HFFc6 (cell line): ENCODE data around the gene MRPL36. TPM values are rescaled to one million over a fixed set of nuclear protein-coding genes. Genes with fewer than 3 reads are reported as not detected.

Source experiments
- DNase-seq: peaks from one replicate; pipeline ENCODE4 v3.0.0-alpha.2; 2018
- H3K27ac Mint-ChIP-seq: 2 replicates; pipeline ENCODE4 v1.8.0; 2020; ENCODE audit warnings: mild to moderate bottlenecking, mixed read lengths
- H3K27me3 Mint-ChIP-seq: 2 replicates; pipeline ENCODE4 v1.8.0; 2021; ENCODE audit warnings: mild to moderate bottlenecking, moderate library complexity, mixed read lengths; ENCODE audit not compliant: insufficient read depth
- H3K36me3 Mint-ChIP-seq: 2 replicates; pipeline ENCODE4 v1.8.0; 2021; ENCODE audit warnings: low read depth, mixed read lengths
- H3K4me1 Mint-ChIP-seq: 2 replicates; pipeline ENCODE4 v1.8.0; 2020; ENCODE audit warnings: low read depth, mixed read lengths
- H3K4me3 Mint-ChIP-seq: 2 replicates; pipeline ENCODE4 v1.8.0; 2020; ENCODE audit warnings: mild to moderate bottlenecking, moderate library complexity, mixed read lengths
- H3K9me3 Mint-ChIP-seq: 2 replicates; pipeline ENCODE4 v1.8.0; 2020; ENCODE audit warnings: mild to moderate bottlenecking, mixed read lengths
- total RNA-seq, 6 experiments: library from RNA; stranded (reverse); fragmentation: NEBNext Ultra II Directional; extraction: Animal tissue kit (Norgen Biotek cat#: 25700); gene quantifications; 2 replicates in 1 of 6; 3 replicates in 5 of 6; pipeline ENCODE4 v1.2.3, GENCODE V29; 2021
- TF ChIP-seq, protein P1 (sequence below): fragments of 200-600 bp; sonication (generic); IDR thresholded peaks from 2 replicates; pipeline ENCODE4 v1.5.0; 2021; ENCODE audit warnings: antibody characterized with exemption, mild to moderate bottlenecking

The MRPL36 gene
- total RNA-seq, 6 experiments from 2014 or later, result 67.8 to 87.1 (median 74.9) TPM

- no peak overlapping the region for H3K4me3 Mint-ChIP-seq
- DNase-seq, result no peak
- H3K9me3 Mint-ChIP-seq, result no peaks in the 10 kb centered on the region
- H3K36me3 Mint-ChIP-seq, result no peaks in the 10 kb centered on the region
- TF ChIP-seq, protein P1, sequence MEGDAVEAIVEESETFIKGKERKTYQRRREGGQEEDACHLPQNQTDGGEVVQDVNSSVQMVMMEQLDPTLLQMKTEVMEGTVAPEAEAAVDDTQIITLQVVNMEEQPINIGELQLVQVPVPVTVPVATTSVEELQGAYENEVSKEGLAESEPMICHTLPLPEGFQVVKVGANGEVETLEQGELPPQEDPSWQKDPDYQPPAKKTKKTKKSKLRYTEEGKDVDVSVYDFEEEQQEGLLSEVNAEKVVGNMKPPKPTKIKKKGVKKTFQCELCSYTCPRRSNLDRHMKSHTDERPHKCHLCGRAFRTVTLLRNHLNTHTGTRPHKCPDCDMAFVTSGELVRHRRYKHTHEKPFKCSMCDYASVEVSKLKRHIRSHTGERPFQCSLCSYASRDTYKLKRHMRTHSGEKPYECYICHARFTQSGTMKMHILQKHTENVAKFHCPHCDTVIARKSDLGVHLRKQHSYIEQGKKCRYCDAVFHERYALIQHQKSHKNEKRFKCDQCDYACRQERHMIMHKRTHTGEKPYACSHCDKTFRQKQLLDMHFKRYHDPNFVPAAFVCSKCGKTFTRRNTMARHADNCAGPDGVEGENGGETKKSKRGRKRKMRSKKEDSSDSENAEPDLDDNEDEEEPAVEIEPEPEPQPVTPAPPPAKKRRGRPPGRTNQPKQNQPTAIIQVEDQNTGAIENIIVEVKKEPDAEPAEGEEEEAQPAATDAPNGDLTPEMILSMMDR, result no peak
- H3K27ac Mint-ChIP-seq, result no peak overlapping the region
- peaks cover 9% of the 10 kb centered on the region; the same call in 1 of the 2 replicates for H3K4me1 Mint-ChIP-seq
- peaks cover 30% of the 10 kb centered on the region for H3K27me3 Mint-ChIP-seq
These were observed 19.6 kb downstream of the MRPL36 start for GRCh38 chr5:1779782-1780613.

DNA sequence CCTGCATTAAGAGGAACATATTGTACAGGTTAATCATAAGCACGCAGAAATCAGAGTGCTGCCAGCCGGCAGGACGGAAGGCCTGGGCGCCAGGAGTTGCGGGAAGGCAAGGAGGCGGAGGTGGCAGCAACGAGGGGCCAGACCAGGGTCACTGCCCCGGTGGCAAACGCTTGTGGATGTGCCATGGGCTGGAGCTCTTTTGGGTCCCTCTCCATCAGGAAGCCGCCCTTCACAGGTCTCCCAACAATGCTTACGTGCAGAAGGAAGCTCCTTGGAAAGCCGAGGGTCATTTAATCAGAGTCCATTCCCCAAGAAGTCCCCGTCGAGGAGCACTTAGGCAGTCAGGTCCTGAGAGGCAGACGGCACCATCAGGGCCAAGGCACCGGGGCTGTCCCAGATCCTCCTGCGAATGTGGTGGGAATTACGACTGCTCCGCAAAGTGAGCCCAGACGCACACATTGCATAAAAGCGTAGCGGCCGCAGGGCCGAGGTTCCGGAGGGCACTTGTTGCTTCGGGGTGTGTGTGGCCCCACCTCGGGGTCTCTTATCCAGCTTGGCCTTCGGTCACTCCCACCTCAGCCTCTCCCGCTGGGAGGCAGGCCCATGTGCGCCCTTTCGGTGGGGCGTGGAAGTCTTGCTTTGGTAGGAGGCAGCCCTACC lies 20.5 kb downstream of the MRPL36 start:
- Mint-ChIP-seq H3K36me3 (no peaks in the 10 kb centered on the region), H3K9me3 (no peaks in the 10 kb centered on the region), H3K4me3 (no peak overlapping the region), H3K27me3 (peaks cover 25% of the 10 kb centered on the region), H3K4me1 (peaks cover 9% of the 10 kb centered on the region; the same call in 1 of the 2 replicates), H3K27ac (no peak overlapping the region)
- TF ChIP-seq, protein P1, result no peak
- no peak for DNase-seq

DNA sequence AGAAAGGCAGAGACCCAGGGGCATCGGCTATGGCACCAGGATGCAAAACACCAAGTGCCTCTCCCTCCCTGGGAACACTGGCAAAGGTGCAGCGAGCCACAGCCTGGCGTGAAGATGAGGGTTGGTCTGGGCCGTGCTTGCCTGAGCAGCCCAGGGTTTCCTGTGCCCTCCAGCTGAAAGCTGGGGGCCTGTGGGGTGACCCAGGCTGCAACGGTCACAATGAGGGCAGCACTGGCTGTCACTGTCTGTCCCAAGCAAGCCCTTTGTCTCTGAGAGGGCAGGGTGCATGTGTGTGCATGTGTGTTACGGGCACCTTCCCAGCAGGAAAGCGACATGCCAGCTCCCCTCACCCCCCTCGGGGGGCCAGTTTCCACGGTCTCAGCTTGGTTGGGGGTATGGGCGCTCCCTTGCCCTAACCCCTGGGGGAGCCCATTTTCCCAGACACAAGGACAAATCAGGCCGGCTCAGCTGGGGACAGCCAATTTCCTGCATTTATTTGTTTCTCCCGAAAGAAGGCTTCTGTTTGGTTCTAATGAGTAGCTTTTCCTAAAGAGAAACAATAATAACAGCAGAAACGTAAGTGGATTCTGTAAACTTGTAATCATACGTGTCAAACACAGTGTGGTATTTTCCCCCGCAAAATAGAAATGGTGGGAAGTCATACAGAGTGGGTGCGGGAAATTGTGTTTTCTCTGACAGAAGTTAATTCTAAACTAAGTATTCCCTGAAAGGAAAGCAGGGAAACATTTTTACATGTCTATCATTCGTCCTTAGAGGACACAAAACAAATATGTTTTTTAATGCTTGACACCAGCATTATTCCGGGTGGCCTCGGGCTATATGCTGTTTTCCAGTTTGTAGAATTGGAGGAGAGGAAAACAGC lies 21.3 kb downstream of the MRPL36 start:
- no peak overlapping the region for H3K4me3 Mint-ChIP-seq
- TF ChIP-seq, protein P1, result no peak
- peaks cover 9% of the 10 kb centered on the region; the same call in 1 of the 2 replicates for H3K4me1 Mint-ChIP-seq
- H3K27me3 Mint-ChIP-seq, result peaks cover 22% of the 10 kb centered on the region
- H3K27ac Mint-ChIP-seq, result no peak overlapping the region
- H3K36me3 Mint-ChIP-seq, result no peaks in the 10 kb centered on the region
- H3K9me3 Mint-ChIP-seq, result no peaks in the 10 kb centered on the region
- no peak for DNase-seq

GRCh38 chr5:1777281-1778137 lies 22.1 kb downstream of the MRPL36 start:
- Mint-ChIP-seq H3K27ac (no peak overlapping the region), H3K36me3 (no peaks in the 10 kb centered on the region), H3K27me3 (peaks cover 22% of the 10 kb centered on the region), H3K4me3 (no peak overlapping the region), H3K4me1 (peaks cover 9% of the 10 kb centered on the region; the same call in 1 of the 2 replicates), H3K9me3 (no peaks in the 10 kb centered on the region)
- DNase-seq, result no peak
- TF ChIP-seq, protein P1, result no peak
